T follicular helper cell (primary cell): ENCODE results near the gene SMARCAL1.
A peak's percentile ranks its signal among the peaks of the same experiment; 100 is the strongest.

Experiments
- DNase-seq: peaks from one replicate; pipeline ENCODE4 v3.0.0-alpha.2; 2020; ENCODE audit warnings: low read depth

Gene SMARCAL1

GRCh38 chr2:216477283-216478035, 65.2 kb downstream of the SMARCAL1 start:
- DNase-seq: no peak

DNA sequence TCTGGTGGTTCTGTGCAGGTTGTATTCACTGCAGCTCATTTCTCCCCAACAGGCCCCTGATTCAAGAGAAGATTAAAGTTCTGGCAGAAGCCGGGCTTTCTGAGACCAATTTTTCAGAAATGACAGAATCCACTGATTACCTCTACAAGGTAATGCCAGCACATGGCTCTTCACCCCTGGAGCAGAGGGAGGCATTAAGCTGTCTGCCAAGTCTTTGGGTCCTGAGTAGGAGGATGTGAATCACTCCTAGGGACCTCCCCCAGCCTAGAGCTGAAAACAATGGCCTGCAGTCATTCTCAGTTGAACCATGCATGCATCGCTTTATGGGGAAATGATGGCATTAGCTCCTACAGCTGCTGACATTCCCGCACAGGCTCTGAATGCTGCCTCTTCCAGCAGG, 65.9 kb downstream of the SMARCAL1 start:
- DNase-seq: no peak

DNA sequence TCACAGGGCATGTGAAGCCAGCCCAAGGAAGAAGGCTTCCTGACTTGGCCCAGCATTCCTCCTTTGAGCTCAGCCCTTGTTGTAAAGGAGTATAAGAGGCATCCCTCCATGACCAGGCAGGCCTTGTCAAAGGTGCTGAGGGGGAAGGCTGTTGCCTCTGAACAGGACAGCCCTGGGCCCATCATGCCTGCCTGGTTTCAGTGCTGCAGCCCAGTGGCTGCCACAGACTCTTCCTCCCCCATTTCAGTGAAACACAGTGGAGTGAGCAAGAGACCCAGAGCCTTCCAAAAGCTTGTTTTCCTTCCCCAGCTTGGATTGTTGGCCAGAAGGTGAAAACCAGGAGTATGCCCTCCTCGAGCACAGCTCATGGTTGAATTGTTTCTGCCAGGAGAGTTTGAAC, 66.5 kb downstream of the SMARCAL1 start:
- DNase-seq: no peak

- no peak for DNase-seq
Measured at GRCh38 chr2:216480221-216480620, 67.9 kb downstream of the SMARCAL1 start.

DNA sequence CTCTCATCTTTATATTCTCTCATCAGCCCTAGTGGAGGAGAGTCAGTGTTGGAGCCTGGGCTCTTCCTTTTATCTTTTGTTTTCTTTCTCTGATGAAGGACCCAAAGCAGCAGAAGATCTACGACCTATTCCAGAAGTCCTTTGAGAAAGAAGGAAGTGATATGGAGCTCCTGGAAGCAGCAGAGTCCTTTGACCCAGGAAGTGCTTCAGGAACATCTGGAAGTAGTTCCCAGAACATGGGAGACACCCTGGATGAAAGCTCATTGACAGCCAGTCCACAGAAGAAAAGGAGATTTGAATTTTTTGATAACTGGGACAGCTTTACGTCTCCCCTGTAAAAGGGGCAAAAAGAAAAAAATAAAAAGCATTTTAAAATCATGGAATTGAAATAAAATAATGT, 70.4 kb downstream of the SMARCAL1 start:
- no peak for DNase-seq

- DNase-seq: no peak
Measured at GRCh38 chr2:216485237-216485636, 73.0 kb downstream of the SMARCAL1 start.

DNA sequence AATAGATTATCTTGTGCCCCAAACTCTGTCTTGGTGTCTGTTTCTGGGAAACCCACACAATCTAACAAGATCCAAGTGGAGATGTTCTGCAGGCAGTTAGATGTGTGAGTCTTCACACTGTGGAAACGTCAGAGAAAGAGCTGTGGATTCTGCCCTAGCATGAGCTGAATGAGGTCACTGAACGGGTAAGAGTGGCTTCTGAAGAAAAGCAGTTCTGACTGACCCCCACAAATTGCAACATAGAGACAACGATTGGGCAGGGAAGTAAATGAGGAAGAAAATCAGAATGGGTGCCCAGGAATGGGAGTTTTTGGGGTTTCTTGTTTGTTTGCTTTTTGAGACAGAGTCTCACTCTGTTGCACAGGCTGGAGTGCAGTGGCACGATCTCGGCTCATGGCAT, 73.5 kb downstream of the SMARCAL1 start:
- no peak for DNase-seq

GRCh38 chr2:216486271-216486670, 74.0 kb downstream of the SMARCAL1 start:
- no peak for DNase-seq

DNA sequence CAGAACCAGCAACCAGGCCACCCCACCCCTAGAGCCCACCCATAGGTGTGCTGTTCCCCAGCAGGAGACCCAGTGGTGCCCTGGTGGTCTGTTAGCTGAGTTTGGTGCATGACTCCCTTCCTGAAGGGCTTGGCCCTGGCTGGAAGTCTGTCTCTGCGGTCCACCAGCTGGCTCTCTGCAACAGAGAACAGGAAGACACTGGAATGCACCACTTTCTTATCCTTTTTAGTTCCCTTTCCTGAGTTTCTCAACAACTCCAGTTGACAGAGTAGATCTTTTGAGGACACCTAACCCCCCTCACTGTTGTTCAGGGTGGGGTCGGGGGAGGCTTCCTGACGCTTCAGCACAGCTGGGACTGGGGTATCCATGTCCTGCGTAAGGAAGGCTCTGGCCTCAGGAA, 74.4 kb downstream of the SMARCAL1 start:
- no peak for DNase-seq

- DNase-seq: no peak
Measured at GRCh38 chr2:216490061-216490460, 77.8 kb downstream of the SMARCAL1 start.

DNA sequence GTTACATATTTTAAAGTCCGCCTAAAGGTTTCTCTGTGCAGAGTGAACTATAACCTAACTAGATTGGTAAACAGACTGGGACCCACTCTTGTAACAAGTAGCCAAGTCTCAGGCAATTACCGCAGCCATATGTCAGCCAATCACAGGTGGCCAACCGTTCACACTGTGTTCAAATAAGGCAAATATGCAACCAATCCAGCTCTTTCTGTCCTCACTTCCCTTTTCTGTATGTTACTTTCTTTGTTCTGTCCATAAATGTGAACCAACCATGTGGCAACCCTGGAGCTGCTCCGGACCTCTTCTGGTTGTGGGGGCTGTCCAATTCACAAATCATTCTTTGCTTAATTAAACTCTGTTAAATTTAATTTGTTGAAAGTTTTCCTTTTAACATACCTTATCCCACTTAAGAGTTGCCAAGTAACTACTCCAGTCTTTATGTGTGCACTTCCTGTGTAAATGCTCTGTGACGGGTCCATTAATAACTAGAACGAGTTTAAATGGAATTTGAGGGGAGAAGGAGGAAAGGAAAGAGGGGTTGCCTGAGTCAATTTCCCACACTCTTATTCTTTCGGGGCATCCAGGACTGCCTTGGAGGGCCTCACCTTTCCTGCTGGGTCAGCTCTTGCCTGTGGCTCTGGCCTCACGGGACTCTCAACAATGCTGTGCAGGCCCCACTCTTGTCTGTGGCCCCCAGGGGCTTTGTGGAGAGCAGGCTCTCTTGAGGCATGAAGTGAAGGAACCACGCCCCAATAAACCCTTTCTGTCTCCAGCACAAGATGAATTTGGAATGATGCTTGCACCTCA, 79.7 kb downstream of the SMARCAL1 start:
- no peak for DNase-seq

DNA sequence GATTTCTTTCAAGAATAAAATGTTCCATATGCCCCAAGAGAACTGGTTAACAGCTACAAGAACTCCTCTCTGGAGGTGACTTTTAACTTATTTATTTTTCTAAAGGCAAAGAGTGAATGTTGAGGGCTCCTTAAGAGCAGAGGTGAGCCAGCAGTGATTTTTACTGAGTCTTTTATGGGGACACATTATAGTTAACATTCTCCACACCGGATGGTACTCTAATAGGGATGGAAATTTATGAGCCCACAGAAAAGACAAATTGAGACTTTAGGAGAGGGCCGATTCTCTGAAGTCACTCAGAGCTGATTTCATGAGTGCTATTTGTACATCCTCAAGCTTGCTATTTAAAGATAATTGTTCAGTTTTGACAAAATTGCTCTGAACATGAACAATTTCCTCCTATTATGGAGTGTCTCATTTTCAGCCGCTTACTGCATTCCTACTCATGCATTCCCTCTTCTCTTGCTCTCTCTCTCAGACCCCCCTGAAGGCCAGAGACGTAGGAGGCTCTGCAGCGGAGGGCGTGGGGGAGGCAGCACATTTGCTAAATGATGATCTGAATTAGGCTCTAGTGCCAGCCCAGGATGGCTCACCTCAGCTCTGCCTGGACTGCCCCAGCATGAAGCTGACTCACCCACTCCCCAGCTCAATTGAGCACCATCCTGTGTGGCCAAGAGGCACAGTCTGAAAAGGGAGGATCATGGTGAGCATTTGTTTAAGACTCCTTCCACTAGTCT, 80.5 kb downstream of the SMARCAL1 start:
- no peak for DNase-seq

DNA sequence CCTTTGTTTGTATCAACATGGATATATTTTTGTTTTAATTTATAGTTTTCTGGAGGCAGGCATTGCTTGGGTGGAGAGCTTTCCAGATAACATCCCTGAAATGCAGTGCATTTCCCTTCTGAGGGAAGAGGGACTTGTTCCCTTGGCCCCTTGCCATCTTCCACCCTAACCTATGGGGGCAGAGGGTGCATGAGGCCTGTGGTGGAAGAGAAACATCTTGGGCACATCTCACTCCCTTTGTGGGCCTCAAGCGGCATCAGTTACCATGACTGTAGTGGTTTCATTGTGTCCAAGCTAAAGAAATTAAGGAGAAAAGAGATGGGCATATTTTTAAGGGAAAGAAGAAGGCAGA, 81.0 kb downstream of the SMARCAL1 start:
- DNase-seq: no peak

- DNase-seq: no peak
Measured at GRCh38 chr2:216495656-216496055, 83.4 kb downstream of the SMARCAL1 start.

DNA sequence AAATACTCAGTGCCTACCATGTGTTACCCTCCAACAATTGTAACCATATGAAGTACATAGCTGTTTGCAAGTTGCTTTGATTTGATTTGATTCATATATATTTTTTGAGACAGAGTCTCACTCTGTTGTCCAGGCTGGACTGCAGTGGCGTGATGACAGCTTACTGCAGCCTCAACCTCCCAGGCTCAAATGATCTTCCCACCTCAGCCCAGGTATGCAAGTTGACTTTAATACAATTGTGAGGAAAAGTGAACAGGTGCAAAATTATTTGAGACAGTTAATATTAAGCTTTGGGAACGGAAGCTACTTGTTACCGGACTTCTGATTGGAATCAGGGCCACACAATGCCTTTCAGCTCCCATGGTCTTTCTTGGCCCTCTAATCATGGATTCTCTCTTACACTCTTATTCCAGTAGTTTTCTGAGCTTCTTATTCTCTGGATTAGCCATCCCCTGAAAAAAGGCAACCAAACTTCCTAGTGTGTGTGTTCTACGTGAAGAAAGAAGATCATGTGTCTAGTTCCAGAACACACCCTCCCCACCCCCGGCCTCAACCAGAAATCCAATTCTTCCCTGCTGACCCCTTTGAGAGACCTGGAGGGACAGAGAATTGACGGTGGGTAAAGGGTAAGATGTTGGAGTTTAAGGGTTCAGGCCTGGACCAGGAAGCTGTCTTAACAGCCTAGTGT, 85.2 kb downstream of the SMARCAL1 start:
- DNase-seq: no peak

DNA sequence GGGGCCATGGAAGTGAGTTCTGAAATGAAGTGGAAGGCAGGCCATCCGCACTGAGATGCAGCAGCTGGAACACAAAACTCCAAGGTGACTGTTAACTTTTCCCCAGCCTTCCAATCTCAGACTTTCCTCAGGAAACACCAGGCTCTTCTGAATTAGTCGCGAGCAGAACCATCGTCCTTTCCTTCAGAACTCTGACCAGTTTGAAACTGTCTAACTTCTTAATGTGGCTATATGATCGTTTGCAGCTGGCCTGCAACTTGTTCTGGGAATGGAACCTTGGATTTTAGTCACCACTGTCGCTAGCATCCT, 85.7 kb downstream of the SMARCAL1 start:
- no peak for DNase-seq

DNA sequence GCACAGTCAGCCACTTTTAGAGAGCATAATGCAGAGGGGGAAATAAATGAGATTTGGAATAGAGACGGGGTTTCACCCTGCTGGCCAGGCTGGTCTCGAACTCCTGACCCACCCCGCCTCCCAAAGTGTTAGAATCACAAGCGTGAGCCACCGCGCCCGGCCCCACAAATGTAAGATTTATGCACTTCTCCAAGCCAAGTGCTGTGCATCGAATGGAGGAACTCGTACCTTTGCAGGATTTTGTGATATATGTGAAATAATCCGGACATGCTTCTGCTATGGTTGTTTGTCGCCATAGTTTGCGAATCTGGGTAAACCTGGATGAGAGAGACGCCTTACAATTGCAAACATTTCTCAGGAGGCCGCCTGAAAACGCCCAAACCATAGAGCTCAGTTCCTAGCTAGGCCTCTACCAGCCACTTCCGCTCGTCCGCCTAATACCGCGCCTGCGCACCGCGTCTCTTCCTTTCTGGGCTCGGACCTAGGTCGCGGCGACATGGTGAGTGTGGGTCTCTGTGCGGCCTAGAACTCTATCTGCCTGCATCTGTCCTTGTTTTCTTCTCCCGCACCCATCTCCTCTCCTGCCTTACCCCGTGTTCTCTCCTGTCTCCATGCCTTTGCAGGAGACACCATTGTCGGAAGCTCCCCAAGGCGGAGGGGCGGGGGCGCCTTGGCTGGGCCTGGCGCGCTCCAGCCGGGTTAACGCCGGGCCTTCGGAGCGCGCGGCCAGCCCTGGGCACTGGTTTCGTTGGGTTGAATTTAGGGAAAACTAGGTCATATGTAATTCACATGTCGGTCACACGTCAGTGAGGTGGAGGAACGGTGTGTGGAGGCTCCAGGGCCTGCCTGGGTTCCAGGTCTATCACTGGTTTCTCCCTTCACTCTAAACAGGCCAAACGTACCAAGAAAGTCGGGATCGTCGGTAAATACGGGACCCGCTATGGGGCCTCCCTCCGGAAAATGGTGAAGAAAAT, 86.4 kb downstream of the SMARCAL1 start, which contains the start of gene RPL37A:
RPL37A (plus strand) TSS at position 466 of the 974 bp plus-strand sequence; CDS start at position 497, 31 bp downstream.
- peak; percentile 82 for DNase-seq

DNA sequence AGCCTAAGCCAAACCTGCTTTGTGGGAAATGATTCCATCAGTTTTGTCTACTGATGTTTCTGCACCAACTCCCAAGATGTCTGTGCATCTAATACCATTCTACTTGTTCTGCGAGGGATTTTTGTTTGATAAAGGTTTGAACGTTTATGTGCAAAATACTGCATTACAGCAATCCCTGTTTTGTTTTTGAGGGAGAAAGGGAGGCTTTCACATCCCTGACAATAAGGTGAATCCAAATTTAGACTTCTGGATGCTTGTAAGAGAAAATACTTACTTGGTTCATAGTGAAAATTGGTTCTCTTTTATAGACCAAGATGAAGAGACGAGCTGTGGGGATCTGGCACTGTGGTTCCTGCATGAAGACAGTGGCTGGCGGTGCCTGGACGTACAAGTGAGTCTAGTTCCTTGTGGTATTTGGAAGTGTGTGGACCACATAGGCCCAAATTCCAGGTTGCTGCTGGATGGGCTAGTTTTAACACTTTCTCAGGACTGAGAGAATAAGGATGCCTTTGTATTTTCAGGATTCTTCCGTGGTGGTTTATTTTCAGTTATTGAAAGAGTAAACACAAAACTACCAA, 87.4 kb downstream of the SMARCAL1 start:
- DNase-seq: no peak

- DNase-seq: no peak
Measured at GRCh38 chr2:216500572-216500971, 88.3 kb downstream of the SMARCAL1 start.

DNA sequence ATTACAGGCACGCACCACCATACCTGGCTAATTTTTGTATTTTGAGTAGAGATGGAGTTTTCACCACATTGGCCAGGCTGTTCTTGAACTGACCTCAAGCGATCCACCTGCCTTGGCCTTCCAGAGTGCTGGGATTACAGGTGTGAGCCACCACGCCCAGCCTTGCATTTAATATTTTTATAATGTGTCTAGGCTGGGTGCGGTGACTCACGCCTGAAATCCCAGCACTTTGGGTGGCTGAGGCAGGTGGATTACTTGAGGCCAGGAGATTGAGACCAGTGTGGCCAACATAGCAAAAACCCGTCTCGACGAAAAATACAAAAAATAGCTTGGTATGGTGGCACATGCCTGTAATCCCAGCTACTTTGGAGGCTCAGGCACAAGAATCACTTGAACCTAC, 89.6 kb downstream of the SMARCAL1 start:
- no peak for DNase-seq
